ENCODE measurements around the gene CCRL2. TPM values are rescaled to one million over a fixed set of nuclear protein-coding genes. Genes with fewer than 3 reads are reported as not detected.

CCRL2 gene
- total and polyA plus RNA-seq, 2 donors from 2014 or later = 2.1 to 2.8 TPM

DNA sequence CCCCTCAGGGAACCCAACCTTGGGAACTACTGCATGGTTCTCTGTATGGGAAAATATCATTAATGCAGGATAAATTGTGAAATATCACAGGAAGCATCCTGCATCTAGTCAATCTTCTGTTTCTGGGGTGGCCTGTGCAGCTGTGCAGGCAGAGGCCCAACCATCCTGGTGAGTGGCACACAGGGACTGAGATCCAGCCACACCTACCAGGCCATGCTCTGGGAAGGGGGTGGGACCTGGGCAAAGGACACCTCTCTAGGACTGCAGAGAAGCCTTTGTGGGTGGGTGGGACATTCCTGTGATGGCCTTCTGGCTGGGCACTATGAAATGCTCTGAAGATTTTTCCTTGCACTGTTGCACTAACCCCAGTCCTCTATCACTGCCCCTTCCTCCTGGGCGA, 26.8 kb downstream of the CCRL2 start:
- Histone ChIP-seq H3K4me3 (ENCODE audit: low read length in 3 of 3) (no peak overlapping the region), H3K36me3 (ENCODE audit: control insufficient read depth in 2 of 3, insufficient read depth in 3 of 3, low read length in 3 of 3) (no peaks in the 10 kb centered on the region), H3K9ac (ENCODE audit: low read length in 3 of 3) (no peak overlapping the region), H3K27me3 (ENCODE audit: control insufficient read depth, insufficient read depth, low read length) (no peaks in the 10 kb centered on the region), H3K9me3 (ENCODE audit: control insufficient read depth in 2 of 3, insufficient read depth in 1 of 3, low read length in 3 of 3) (no peaks in the 10 kb centered on the region), H3K27ac (ENCODE audit: low read depth in 2 of 2, low read length in 2 of 2) (no peak overlapping the region), H3K4me1 (ENCODE audit: control insufficient read depth in 2 of 3, insufficient read depth in 2 of 3, low read depth in 1 of 3, low read length in 3 of 3) (no peaks in the 10 kb centered on the region)
- FAIRE-seq = no peak
- intact Hi-C loops (cut with DNase I) = no loop called here
- TF ChIP-seq, protein P1, sequence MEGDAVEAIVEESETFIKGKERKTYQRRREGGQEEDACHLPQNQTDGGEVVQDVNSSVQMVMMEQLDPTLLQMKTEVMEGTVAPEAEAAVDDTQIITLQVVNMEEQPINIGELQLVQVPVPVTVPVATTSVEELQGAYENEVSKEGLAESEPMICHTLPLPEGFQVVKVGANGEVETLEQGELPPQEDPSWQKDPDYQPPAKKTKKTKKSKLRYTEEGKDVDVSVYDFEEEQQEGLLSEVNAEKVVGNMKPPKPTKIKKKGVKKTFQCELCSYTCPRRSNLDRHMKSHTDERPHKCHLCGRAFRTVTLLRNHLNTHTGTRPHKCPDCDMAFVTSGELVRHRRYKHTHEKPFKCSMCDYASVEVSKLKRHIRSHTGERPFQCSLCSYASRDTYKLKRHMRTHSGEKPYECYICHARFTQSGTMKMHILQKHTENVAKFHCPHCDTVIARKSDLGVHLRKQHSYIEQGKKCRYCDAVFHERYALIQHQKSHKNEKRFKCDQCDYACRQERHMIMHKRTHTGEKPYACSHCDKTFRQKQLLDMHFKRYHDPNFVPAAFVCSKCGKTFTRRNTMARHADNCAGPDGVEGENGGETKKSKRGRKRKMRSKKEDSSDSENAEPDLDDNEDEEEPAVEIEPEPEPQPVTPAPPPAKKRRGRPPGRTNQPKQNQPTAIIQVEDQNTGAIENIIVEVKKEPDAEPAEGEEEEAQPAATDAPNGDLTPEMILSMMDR (IDR thresholded peaks at IDR 0.05; ENCODE audit: borderline replicate concordance, extremely low read depth, insufficient read depth) = no peak
- DNase-seq = no peak

DNA sequence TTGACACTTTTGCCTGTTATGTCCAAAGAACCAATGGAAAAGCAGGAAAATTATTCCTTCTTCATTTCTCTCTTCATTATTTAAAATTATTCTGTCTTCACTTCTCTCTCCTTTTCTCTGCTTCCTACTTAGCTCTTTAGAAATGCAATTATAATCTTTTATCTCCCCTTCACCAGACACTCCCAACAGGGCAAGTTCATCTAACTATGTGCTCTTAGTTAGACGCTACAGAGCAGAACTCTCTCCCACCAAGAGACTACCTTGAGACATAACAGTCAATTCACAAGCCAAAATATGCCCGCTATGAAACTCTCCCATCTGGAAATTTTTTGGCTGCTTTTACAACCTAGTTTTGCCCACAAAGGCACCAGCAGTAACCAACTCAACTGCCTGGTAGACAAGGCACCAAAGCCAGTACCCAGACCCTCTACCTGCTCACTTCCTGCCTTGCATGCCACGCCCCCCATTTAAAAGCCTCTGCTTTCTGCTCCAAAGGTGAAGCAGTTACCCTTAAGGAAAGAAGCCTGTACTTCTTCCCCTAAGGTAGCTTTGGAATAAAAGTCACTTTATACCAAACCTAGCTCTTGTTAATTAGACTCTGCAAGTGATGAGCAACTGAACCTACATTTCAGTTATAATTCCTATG, 28.1 kb downstream of the CCRL2 start:
- no peaks in the 10 kb centered on the region for H3K27me3 ChIP-seq (ENCODE audit: control insufficient read depth, insufficient read depth, low read length)
- no peaks in the 10 kb centered on the region for H3K9me3 ChIP-seq (ENCODE audit: control insufficient read depth in 2 of 3, insufficient read depth in 1 of 3, low read length in 3 of 3)
- H3K4me1 ChIP-seq (ENCODE audit: control insufficient read depth in 2 of 3, insufficient read depth in 2 of 3, low read depth in 1 of 3, low read length in 3 of 3) = no peaks in the 10 kb centered on the region
- TF ChIP-seq, protein P1 (IDR thresholded peaks at IDR 0.05; ENCODE audit: borderline replicate concordance, extremely low read depth, insufficient read depth) = no peak
- FAIRE-seq (no peak), DNase-seq (no peak)
- no peak overlapping the region for H3K27ac ChIP-seq (ENCODE audit: low read depth in 2 of 2, low read length in 2 of 2)
- intact Hi-C loops (cut with DNase I) = no loop called here
- H3K4me3 ChIP-seq (ENCODE audit: low read length in 3 of 3) = no peak overlapping the region
- H3K9ac ChIP-seq (ENCODE audit: low read length in 3 of 3) = no peak overlapping the region
- no peaks in the 10 kb centered on the region for H3K36me3 ChIP-seq (ENCODE audit: control insufficient read depth in 2 of 3, insufficient read depth in 3 of 3, low read length in 3 of 3)

DNA sequence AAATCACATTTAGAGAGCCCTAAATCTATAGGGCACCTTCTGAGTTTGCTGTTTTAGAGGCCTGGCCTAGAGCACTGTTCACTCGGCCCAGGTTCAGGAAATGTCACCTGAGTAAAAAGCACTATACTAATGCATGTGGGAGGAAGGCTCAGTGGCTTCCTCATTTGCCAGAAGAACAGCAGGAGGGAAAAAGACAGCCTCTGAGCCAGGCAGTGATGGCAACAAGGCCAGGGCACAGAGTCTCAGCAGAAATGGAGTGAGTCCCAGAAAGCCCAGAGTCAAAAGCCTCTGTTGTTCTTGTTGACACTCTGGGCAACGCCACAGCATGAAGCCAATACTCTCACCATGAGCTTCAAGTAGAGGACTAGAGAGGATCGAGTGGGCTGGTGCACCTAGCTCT, 31.8 kb downstream of the CCRL2 start:
- Histone ChIP-seq H3K4me3 (ENCODE audit: low read length in 3 of 3) (no peak overlapping the region), H3K36me3 (ENCODE audit: control insufficient read depth in 2 of 3, insufficient read depth in 3 of 3, low read length in 3 of 3) (no peaks in the 10 kb centered on the region), H3K27me3 (ENCODE audit: control insufficient read depth, insufficient read depth, low read length) (no peaks in the 10 kb centered on the region), H3K27ac (ENCODE audit: low read depth in 2 of 2, low read length in 2 of 2) (no peak overlapping the region), H3K4me1 (ENCODE audit: control insufficient read depth in 2 of 3, insufficient read depth in 2 of 3, low read depth in 1 of 3, low read length in 3 of 3) (no peaks in the 10 kb centered on the region), H3K9ac (ENCODE audit: low read length in 3 of 3) (no peak overlapping the region), H3K9me3 (ENCODE audit: control insufficient read depth in 2 of 3, insufficient read depth in 1 of 3, low read length in 3 of 3) (no peaks in the 10 kb centered on the region)
- intact Hi-C loops (cut with DNase I) = no loop called here
- FAIRE-seq (no peak), DNase-seq (no peak)
- TF ChIP-seq, protein P1 (IDR thresholded peaks at IDR 0.05; ENCODE audit: borderline replicate concordance, extremely low read depth, insufficient read depth) = no peak

Data from kidney (tissue), 14 donors.